ENCODE data around the gene CD84.

- TF ChIP-seq ELF4 (IDR thresholded peaks at IDR 0.05) (no peak), PKNOX1 (IDR thresholded peaks at IDR 0.05) (no peak)
Measured at GRCh38 chr1:160548183-160548582, 31.1 kb downstream of the CD84 start.
